Measurements from ENCODE around the gene SPRED2.

SPRED2 gene

GRCh38 chr2:65432227-65433190 lies at the start of gene SPRED2:
Gene SPRED2, minus strand, starts transcription at chr2:65432599. Its CDS starts 612 bp downstream, at chr2:65431987.
- peak; percentile 89 for DNase-seq

- no peak for DNase-seq
These were observed 49.6 kb upstream of the SPRED2 start for GRCh38 chr2:65481961-65482360.

- no peak for DNase-seq
These were observed 47.1 kb upstream of the SPRED2 start for GRCh38 chr2:65479524-65479923.

- no peak for DNase-seq
These were observed 46.2 kb upstream of the SPRED2 start for GRCh38 chr2:65478498-65479135.

- no peak for DNase-seq
These were observed 45.2 kb upstream of the SPRED2 start for GRCh38 chr2:65477590-65477989.

GRCh38 chr2:65476778-65477177 lies 44.4 kb upstream of the SPRED2 start:
- no peak for DNase-seq

GRCh38 chr2:65475000-65475399 lies 42.6 kb upstream of the SPRED2 start:
- DNase-seq = no peak

GRCh38 chr2:65473045-65473444 lies 40.6 kb upstream of the SPRED2 start:
- DNase-seq = no peak

GRCh38 chr2:65471409-65471808 lies 39.0 kb upstream of the SPRED2 start:
- no peak for DNase-seq

- no peak for DNase-seq
These were observed 34.2 kb upstream of the SPRED2 start for GRCh38 chr2:65466551-65466950.

- no peak for DNase-seq
These were observed 33.5 kb upstream of the SPRED2 start for GRCh38 chr2:65465857-65466256.

- no peak for DNase-seq
These were observed 32.7 kb upstream of the SPRED2 start for GRCh38 chr2:65465124-65465523.

- no peak for DNase-seq
These were observed 32.2 kb upstream of the SPRED2 start for GRCh38 chr2:65464604-65465003.

GRCh38 chr2:65458999-65459398 lies 26.6 kb upstream of the SPRED2 start:
- DNase-seq = no peak

- no peak for DNase-seq
These were observed 24.5 kb upstream of the SPRED2 start for GRCh38 chr2:65456886-65457285.

GRCh38 chr2:65456064-65456463 lies 23.7 kb upstream of the SPRED2 start:
- no peak for DNase-seq

- no peak for DNase-seq
These were observed 21.5 kb upstream of the SPRED2 start for GRCh38 chr2:65453916-65454315.

- no peak for DNase-seq
These were observed 19.9 kb upstream of the SPRED2 start for GRCh38 chr2:65452150-65452895.

- DNase-seq = no peak
These were observed 18.4 kb upstream of the SPRED2 start for GRCh38 chr2:65450810-65451209.

- no peak for DNase-seq
These were observed 18.0 kb upstream of the SPRED2 start for GRCh38 chr2:65450393-65450792.

GRCh38 chr2:65443509-65444186 lies 11.2 kb upstream of the SPRED2 start:
- no peak for DNase-seq

- DNase-seq = no peak
These were observed 10.1 kb upstream of the SPRED2 start for GRCh38 chr2:65442420-65443020.
